DMS53 treated with DMSO at 0.1 percent for 48 hours (cell line): ENCODE results near the gene PSMC3.

Source experiments
- DNase-seq: peaks from one replicate; lab custom pipeline; 2025; ENCODE audit not compliant: unreplicated experiment; lab: John Stamatoyannopoulos, UW

Gene PSMC3

GRCh38 chr11:47426062-47426956 is at the start of gene PSMC3:
TSS of gene PSMC3 (minus strand) at chr11:47426439. CDS start at chr11:47426279, 160 bp downstream.
- peak; percentile 77 for DNase-seq

- DNase-seq, result no peak
Measured at GRCh38 chr11:47470671-47471070, 44.4 kb upstream of the PSMC3 start.

DNA sequence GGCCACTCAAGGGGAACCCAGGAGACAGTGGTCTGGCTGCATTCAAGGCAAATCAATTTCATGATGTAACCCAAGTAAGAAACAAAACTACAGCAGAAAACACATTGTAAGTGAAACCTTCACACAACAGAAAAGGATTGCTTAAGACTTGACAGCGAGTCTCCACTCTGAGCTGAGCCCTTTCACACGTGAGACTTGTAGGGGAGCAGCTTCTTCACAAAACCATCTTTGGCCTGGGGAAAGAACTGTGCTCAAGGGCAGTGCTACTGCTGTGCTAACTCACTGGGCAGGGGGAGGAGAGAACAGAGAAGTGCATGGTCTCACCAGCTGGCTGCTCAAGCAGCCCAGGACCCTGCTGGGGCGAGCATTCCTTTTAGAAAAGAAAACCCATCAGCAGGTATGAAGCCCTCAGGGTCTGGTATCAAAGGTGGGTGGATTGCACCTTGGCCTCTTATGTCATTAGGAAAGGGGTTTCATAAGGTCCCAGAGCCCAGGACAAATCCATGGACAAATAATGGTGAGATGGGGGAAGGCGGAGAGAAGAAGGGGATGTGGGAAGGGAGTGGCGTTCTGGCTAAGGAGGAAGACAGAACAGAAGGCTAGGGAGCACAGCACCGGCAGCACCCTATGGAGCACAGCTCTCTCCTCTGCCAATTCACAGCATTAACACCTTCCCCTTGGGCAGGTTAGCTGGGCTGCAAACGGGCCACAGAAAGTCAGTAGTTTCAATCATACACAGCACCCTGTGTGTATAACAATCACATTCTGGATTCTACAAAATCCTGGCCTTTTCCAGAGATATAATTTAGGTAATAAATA is 43.3 kb upstream of the PSMC3 start:
- DNase-seq, result no peak

DNA sequence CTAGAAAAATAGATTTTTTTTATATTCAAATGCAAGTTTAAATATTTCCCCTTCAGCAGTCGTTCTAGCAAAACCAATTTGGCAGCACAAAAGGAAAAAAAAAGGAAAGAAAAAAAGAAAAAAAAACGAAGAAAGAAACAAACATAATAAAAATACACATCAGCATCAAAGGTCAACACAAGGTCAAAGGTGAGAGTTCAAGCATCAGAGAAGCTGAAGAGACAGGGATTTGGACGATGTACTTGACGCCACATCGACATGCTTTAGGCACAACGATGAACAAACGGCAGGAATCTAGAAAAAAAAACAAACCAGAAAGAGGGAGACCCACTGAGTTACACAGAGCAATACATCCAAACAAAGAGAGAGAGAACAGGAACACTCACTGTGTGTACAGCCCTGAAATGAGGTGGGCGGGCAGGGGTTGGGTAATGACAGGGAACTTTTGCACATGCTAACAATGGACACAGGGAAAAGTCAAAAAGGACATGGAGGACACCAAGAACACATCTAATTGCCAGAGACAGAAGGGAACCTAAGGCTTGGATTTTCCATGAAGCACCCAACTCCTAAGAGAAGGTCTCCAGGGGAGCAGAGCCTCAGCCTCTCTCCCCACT is 42.5 kb upstream of the PSMC3 start:
- DNase-seq, result no peak

DNA sequence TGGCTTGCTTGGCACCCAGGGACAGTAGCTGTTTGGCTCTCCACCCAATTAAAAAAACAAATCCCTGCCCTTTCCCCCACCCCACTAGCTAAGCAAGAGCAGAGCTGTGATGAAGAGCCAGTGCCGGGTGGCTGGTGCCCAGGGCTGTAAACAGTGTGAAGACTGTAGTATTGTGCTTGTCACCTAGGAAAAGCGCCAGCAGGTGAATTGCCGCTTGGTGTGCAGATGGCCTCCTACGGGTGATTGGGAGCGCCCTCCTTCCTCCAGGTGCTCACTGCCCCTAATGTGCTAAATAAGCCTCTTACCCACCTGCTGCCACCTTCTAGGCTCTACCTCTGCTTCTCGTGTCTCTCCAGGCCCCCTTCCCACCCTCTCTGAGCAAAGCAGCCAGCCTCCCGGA is 41.1 kb upstream of the PSMC3 start:
- DNase-seq, result no peak

DNA sequence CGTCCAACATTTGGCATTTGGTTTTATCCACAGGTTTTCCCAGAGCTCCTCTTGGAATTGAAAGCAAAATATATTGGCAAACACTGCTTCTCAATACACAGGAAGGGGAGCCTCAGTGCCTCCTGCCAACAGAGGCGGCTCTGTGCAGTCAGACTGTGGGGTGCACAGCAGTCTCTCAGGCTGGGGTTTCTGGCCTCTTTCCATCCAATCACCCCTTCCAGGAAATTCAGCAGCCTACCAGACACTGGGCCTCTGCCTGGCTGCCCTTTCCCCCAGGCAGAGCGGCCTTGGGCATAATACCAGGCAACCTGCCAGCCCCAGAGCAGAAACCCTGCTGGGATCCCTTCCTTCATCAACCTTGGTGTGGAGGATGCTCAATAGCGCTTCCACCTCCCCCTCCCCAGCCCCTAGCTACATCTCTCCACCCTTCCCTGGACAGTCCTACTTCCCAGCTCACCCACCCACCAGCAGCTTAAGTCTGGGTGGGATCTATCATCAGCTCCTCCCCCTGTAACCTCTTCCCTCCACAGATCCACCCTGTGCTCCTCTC is 40.5 kb upstream of the PSMC3 start:
- no peak for DNase-seq

DNA sequence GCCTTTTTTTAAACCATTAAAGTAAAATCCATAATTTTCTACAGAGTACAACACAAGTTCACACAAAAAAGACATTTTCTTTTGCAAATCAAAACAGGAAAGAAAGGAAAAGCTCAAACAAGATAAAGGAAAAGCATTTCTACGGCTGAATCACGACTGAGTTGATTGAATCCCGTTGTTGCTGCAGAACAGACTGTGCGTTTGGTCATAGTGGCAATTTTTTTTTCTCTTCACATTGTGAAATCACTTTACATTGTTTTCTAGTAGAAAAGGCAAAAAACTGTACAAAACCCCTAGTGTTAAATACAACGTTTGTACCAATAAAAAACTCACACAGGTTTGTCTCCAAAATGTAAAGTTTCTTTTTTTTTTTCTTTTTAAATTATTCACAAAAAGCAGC is 40.0 kb upstream of the PSMC3 start:
- no peak for DNase-seq

- DNase-seq, result no peak
Measured at GRCh38 chr11:47464483-47464882, 38.2 kb upstream of the PSMC3 start.

DNA sequence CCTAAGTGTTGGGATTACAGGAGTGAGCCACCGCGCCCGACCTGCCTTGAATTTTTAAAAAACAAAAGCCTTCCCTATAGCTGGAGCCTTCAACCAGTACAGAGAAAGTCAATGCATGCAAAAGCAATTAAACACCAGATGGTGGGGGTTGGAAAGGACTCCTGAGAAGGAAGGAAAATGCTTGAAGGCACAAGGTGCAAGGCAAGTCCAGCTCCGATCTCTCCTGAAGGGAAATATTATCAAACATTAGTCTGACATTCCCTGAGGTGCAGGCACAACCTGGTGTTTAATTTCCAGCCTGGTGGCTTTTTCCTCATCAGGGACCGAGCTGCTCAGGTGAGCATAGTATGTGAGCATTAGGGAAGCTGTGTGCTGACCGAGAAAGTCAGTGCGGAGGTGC is 35.6 kb upstream of the PSMC3 start:
- no peak for DNase-seq

DNA sequence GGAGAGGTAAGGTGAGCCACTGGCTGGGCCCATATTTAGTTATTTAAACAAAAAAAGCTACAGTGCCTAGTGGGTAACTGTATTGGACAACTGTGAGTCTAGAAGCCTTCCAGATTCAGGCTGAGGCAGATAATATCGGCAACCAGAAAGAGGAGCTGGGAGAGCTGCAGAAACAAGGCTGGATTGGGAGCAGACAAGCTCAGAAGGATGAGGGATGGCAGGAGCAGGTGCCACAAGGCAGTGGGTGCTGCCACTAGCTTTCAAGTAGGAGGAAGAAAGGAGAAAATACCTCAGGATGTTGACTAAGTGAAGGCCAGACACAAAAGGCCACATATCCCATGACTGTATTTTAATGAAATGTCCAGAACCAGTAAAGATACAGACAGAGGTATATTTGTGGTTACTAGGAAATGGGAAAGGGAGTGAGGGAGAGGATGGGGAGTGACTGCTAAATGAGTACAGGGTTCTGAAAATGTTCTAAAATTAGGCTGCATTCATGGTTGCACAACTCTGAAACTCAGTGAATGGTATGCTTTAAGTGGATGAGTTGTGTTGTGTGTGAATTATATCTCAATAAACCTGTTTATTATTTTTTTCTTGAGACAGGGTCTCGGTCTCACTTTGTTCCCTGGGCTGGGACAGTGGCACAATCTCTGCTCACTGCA is 34.5 kb upstream of the PSMC3 start:
- no peak for DNase-seq

- peak; percentile 67 for DNase-seq
Measured at GRCh38 chr11:47454258-47454671, 28.0 kb upstream of the PSMC3 start.

GRCh38 chr11:47453365-47453764 is 27.1 kb upstream of the PSMC3 start:
- DNase-seq, result no peak

GRCh38 chr11:47451990-47452389 is 25.8 kb upstream of the PSMC3 start:
- DNase-seq, result no peak

- no peak for DNase-seq
Measured at GRCh38 chr11:47451436-47451835, 25.2 kb upstream of the PSMC3 start.

- no peak for DNase-seq
Measured at GRCh38 chr11:47449541-47449940, 23.3 kb upstream of the PSMC3 start.

DNA sequence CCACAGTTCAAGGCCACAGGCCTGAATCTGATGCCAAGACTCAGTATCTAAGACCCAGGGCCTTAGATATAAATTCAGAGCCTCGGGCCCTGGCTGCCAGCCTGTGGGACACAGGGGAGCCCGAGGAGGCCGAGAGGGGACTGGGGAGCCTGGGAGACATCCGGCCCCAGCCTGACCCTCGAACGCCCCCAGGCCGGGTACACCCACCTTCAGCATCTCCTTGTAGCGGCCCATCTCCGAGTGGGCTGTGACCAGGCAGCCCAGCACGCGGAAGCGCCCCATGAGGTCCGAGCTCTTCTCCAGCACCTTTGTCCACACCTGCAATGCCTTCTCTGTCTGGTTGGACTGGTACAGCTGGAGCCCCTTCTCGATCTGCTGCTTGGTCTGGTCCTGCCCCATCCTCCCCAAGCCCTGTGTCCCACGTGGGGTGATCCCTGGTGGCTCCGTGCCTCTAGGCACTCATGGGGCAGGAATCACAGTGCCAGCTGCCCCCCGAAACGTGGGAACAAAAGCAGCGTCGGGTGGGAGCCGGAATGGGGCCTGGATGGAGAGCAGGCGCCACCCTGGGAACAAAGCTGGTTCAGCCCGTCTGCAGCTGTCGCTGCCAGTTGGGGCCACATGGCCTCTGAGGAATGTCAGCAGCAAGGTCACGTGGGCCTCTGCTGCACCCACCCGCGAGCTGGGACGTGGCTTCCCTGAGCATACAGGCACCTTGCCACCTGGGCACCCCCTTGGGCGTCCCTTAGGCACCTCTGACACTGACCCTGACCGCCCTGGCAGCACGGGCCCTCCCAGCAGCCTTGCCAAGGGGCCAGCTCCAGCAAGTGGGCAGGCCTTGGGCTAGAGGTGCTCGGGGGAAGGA is 22.6 kb upstream of the PSMC3 start, which contains the start of gene RAPSN:
TSS of gene RAPSN (minus strand) at position 571 of the 862 bp plus-strand sequence. CDS start at position 399, 172 bp downstream.
- DNase-seq, result no peak

DNA sequence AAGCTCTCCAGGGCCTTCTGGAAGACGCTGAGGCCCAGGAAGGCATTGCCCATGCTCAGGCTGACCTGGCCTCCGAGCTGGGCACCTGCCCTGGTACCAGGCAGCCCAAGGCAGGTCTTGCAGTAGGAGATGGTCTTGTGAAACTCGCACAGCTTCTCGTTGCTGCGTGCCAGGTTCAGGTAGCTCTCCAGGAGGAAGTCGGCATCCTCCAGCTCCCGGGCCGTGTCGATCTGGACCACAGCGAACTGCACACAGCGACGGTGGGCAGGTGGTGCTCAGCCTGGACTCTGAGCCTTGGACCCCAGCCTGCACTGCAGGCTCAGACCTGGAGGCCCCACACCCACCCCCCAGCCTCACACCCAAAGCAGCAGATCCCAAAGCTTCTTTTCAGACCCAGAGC is 21.7 kb upstream of the PSMC3 start:
- no peak for DNase-seq

GRCh38 chr11:47446833-47447232 is 20.6 kb upstream of the PSMC3 start:
- no peak for DNase-seq

- no peak for DNase-seq
Measured at GRCh38 chr11:47445840-47446239, 19.6 kb upstream of the PSMC3 start.

DNA sequence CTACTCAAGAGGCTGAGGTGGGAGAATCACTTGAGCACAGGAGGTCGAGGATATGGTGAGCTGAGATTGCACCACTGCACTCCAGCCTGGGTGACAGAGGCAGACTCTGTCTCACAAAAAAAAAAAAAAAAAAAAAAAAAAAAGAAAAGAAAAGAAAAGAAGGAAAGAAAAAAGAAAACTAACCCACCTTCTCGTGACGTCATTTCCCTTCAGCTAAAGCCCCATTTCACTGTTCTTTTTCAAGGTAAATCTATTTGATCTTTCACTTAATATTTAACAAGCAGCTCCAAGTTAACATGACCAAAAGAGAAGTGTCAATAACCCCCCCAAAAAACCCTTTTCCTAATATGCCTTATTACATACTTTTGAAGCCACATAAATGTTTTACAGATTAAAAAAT is 17.6 kb upstream of the PSMC3 start:
- no peak for DNase-seq
